ENCODE measurements around the gene SMURF2. TPM values are rescaled to one million over a fixed set of nuclear protein-coding genes. Genes with fewer than 3 reads are reported as not detected.

SMURF2 gene
- total RNA-seq, 1 donor from 2014 or later: 39.6 TPM

GRCh38 chr17:64496786-64497564 lies 165.1 kb downstream of the SMURF2 start, which contains the start of gene POLG2:
Gene POLG2, minus strand, starts transcription at chr17:64497054. Its CDS starts 86 bp downstream, at chr17:64496968.
- intact Hi-C loops (cut with DNase I): no loop called here
- peak; percentile 97 for DNase-seq
- no peaks in the 10 kb centered on the region for H3K27me3 ChIP-seq (ENCODE audit: low read depth)
- peaks cover 61% of the 10 kb centered on the region for H3K36me3 ChIP-seq
- H3K27ac ChIP-seq: peak within 1 kb of the TSS; percentile 81
- peak; percentile 37 for TF ChIP-seq CTCF (IDR thresholded peaks at IDR 0.05)
- ATAC-seq: peak; percentile 97
- no peaks in the 10 kb centered on the region for H3K9me3 ChIP-seq
- H3K4me1 ChIP-seq: peaks cover 71% of the 10 kb centered on the region
- peak within 1 kb of the TSS; percentile 79 for H3K4me3 ChIP-seq

- Histone ChIP-seq H3K9me3 (no peaks in the 10 kb centered on the region), H3K27me3 (ENCODE audit: low read depth) (no peaks in the 10 kb centered on the region), H3K36me3 (peaks cover 61% of the 10 kb centered on the region), H3K4me3 (peak overlapping the region; percentile 79), H3K4me1 (peaks cover 65% of the 10 kb centered on the region), H3K27ac (peak overlapping the region; percentile 81)
- intact Hi-C loops (cut with DNase I): no loop called here
- DNase-seq: no peak
- TF ChIP-seq CTCF (IDR thresholded peaks at IDR 0.05): no peak
- no peak for ATAC-seq
These were observed 165.7 kb downstream of the SMURF2 start for GRCh38 chr17:64496348-64496785.

Small RNA genes lying within 50 kb of the gene (microRNA-seq; reads per million reads assigned to microRNA genes)
- 2.5 reads per million for gene MIR3064 (ENCODE audit: borderline number of aligned reads)
- gene MIR5047 (ENCODE audit: borderline number of aligned reads): not detected

Other genes starting within 250 kb of the SMURF2 start
- gene MILR1, start 213.2 kb downstream of the SMURF2 start, total RNA-seq: 19.6 TPM
- 12.0 TPM for gene POLG2, start 165.3 kb downstream of the SMURF2 start, total RNA-seq
- gene DDX5, start 156.0 kb downstream of the SMURF2 start, total RNA-seq: 964 TPM
- 34.2 TPM for gene CEP95, start 155.3 kb downstream of the SMURF2 start, total RNA-seq